ENCODE measurements around the gene ABCD1.
A peak's percentile ranks its signal among the peaks of the same experiment; 100 is the strongest.
"Not testable (repeated sequence)": the region's sequence is repeated elsewhere in the genome, so short reads cannot be mapped to it uniquely, and the experiment has no call there.

The ABCD1 gene

GRCh38 chrX:153724252-153725038, at the start of gene ABCD1, which contains the start of gene BCAP31:
Gene ABCD1 (plus strand): TSS chrX:153724856. CDS start chrX:153725267, 411 bp downstream.
Gene BCAP31 (minus strand): TSS chrX:153724387. CDS start chrX:153723244, 1,143 bp downstream.
- peak; percentile 75 for DNase-seq

DNA sequence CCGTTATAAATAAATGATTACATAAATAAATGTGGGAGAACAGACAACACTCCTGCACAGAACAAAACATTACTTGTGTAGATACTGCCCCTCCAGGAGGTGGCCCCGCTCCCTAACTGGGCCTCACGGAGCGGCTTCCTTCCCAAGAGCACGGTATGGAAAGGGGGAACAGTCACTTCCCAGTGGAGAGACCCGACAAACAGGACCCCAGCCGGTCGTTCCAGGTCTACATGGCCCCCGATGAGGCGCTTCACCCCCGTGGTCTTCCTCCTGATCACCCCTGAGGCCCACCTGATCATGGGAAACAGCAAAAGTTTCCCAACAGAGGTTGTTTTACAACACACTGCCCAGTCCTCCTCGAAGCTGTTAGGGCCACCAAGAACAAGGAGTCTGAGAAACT, 43.5 kb upstream of the ABCD1 start:
- DNase-seq = no peak

- not testable (repeated sequence) for DNase-seq
Observed at GRCh38 chrX:153683486-153683885, 41.2 kb upstream of the ABCD1 start.

DNA sequence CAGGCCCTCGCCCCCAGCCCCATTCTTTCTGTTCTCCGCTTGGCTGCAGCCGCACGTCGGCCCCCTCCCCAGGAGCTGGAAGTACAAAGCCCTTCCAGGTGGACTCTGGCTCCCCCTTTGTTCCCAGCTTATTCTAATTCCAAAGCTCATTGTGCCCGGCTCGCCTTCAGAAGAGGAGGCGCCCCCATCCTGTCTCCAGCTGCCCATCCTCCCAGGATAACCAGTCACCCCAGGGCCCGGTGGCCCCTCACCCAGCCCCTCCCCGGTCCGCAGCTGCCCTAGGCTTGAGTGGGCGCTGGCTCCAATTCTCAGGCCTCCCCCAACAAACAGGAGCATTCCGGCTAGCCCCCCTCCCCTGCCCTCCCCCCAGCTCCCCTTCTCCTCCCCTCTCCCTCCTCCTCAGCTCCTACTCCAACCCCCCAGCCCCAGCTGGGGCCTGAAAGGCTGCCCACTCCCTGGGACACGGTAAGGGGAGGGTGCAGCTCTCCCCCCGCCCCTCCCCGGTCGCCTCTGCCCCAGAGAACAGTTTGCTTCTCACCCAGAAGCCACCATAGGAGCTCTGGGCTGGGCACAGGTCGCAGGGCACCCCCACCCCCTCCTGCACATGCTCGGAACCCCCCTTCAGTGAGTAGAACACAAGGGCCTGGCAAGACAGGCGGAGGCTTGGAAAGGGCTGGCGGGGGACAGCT, 40.0 kb upstream of the ABCD1 start:
- DNase-seq = no peak

DNA sequence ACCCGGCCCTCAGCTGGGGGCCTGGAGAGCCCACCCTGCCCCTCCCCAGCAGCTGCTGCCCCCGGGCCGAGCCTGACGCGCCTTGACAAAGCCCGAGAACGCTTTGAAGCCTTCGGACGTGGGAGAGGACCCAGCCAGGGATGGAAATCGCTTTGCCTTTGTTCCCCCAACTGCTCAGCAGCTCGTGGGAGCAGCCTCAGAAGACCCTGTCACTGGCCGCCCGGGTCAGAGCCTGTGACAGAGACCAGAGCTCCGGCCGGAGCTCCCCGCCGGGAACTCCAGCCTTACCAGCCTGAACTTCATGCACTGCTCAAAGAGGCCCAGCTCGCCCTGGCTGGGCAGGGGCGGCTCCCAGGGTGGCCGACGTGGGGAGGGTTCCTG, 39.5 kb upstream of the ABCD1 start:
- no peak for DNase-seq

DNA sequence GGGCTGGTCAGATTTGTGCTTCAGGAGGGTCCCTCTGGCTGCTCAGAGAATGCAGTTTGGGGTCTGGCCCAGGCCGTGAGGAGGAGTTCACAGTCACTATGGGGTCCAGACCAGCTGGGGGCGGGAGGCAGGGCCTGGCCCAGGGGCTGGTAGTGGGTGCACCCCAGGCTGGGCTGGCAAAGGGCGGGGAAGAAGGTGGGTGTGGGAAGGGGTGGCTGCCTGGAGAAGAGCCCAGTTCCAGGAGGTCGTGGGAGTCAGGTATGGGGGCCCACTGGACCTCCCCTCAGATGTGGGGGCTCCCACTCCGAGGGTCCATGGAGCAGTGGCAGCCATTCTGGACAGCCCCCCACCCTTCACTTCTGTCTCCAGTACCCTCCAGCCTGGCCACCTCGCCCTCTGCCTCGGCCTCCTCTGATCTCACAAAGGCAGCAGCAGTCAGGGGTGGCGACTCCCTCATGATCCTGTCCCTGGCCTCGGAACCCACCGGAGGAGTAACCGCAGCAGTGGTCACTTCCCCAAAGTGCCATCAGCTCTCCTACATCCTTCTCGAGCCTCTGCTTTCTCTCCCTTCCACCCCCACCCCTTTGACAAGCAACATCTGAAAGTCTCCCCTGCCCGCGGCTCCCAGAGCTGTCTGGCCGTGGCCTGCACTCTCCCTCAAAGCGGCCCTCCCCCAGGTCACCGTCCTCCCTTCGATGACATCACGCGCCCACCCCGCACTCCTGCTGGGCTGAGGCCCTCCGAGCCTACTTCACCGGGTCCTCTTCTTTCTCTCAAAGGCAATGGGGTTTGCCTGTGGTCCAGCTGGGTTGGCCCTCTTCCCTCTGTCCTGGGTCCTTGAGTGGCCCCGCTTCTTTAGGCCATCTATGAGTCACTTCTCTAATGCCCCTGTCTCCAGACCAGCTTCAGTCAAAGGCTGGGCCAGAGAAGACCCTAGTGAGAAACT, 38.6 kb upstream of the ABCD1 start:
- DNase-seq = no peak

- DNase-seq = no peak
Observed at GRCh38 chrX:153686711-153687110, 37.9 kb upstream of the ABCD1 start.

DNA sequence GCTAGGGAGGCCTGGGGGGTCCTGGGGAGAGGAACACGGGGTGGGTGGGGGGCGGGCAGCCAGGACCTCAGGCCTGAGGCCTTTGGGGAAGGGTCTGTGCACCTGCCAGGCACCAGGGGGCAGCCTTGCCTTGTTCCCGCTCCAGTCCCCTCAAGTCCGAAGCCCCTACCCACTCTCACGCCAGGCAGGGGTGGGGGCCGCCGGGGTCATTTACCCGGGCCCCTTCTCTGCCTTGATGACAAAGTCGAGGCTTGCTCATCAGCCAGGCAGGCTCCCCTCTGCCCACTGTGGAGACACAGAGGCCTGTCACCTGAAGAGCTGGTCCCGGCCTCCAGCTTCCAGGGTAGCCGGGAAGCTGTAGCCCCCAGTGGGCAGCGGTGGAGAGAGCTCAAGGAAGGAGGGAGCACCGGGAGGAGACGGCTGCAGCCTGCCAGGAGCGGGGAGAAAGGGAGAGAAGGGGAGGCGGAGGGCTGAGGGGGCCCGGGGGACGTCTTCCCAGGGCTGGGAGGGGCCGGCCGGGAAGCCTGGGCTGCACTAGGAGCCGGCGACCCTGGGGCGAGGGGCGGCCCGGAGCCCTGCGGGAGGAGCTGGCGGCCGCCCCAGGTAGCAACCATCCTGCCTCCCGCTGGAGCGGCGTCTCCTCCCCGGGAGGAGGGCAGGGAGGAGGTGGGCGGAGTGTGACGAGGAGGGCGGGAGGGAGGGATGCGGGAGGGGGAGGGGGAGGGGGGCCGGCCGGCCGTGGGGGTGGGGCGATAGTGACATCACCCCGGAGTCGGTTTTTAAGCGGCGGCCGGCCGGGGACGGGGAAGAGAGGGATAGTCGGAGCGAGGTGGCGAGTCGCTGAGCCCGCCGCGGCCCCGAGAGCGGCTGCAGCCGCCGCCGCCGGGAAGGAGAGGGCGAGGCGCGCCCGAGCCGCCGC, 37.3 kb upstream of the ABCD1 start, which contains the start of gene SLC6A8:
TSS of gene SLC6A8 (plus strand) at position 806 of the 919 bp plus-strand sequence. CDS start 649 bp downstream, outside the sequence.
- peak; percentile 33 for DNase-seq

DNA sequence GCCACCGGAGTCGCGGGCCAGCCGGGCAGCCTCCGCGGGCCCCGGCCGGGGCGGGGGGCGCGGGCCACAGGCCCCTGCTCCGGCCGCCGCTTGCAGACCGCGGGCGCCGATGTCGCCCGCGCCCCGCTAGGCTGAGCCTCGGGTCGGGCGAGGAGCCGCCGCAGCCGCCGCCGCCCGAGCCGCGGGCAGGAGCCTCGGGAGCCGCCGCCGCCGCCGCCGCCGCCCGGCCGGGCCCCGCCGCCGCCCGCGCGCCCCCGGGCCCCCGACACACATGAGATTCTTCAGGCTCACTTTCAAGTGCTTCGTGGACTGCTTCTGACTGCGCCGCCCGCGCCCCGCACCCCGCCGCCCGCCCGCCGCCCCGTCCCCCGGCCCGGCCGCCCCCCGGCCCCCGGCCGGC, 36.6 kb upstream of the ABCD1 start:
- no peak for DNase-seq

- DNase-seq = no peak
Observed at GRCh38 chrX:153688506-153688905, 36.1 kb upstream of the ABCD1 start.

DNA sequence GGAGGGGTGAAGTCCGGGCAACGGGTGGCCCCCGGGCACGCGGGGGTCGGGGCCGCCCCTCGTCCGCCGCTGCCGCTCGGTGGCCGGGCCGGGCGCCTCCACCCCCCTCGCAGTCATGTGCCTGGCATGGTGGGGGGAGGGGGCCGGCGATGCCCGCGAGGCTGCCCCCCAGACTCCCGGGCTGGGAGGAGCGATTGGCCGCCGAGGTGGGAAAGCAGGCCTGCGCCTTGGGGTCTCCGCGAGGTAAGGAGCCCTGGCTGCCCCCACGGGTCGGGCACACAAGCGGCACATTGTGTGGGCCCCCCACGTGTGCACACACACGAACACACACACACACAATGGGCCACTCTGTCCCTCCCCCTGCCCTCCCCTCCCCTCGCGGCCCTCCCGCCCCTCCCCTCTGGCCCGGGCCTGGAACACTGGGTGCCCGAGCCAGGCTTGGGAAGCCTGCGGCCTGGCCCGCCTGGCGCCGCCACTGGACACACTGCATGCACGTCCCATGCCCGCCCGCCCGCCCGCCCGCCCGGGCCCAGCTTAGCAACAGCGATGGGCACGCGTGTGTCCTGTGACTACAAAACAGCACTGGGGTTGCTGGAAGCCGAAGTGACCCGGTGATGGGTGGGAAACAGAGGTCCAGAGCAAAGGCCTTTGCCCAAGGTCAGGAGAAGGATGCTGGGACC, 35.6 kb upstream of the ABCD1 start:
- DNase-seq = no peak

- no peak for DNase-seq
Observed at GRCh38 chrX:153689654-153690465, 34.8 kb upstream of the ABCD1 start.

- no peak for DNase-seq
Observed at GRCh38 chrX:153690466-153690865, 34.2 kb upstream of the ABCD1 start.

DNA sequence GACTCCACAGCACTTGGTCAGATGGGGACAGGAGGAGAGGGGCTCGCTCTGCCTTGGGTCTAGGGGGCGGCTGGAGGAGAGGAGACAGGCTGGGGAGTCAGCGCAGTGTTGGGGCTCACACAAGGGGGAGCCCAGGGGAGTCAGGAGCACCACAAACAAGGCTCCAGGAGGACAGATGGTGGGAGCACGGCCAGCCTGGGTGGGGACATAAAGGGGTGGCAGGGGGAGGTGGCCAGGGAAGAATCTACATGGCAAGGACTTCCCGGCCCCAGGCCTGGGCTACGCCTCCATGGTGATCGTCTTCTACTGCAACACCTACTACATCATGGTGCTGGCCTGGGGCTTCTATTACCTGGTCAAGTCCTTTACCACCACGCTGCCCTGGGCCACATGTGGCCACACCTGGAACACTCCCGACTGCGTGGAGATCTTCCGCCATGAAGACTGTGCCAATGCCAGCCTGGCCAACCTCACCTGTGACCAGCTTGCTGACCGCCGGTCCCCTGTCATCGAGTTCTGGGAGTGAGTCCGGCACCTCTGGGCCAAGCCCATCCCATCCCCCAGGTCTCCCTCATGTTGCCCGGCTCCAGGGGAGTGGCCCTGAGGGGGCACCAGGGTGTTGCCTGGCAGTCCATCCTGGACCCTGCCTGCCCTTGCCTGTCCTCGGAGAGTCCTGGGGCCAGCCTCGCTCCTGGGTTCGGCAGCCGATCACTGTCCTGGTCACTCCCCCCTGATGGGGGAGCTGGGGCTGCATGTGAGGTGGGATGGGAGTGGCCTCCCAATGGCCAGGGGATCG, 33.4 kb upstream of the ABCD1 start:
- not testable (repeated sequence) for DNase-seq

DNA sequence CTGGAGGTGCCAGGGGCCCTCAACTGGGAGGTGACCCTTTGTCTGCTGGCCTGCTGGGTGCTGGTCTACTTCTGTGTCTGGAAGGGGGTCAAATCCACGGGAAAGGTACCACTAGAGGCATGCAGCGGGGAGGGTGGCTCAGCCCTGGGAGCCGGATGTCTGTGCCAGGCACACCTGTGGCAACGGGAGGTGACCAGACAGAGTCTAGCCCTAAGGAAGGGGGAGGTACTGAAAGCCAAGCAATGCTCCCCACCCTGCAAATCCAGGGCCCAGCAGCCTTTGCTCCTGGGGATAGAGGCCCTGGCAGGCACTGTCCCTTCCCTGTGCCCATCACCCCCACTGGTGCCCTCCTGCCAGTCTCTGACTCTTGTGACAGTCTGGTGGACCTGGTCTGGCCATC, 32.7 kb upstream of the ABCD1 start:
- no peak for DNase-seq

DNA sequence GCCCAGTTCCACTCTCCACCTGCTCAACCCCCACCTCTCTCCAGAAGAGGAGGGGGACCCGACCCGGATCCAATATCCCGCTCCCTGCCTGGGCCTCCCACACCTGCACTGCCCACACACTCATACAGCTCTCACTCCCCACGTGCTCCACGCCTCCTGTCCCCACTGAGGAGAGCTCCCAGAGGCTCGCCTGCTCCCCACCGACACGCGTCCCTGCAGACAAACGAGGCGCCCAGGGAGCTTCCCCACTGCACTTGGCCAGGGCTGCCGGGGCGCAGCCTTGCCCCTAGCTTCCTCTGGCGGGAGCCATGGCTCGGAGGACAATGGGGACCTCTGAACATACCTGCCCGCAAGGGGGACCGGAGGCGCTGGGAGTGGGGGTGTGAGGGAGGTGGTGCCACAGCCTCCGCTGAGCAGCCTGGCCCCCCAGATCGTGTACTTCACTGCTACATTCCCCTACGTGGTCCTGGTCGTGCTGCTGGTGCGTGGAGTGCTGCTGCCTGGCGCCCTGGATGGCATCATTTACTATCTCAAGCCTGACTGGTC, 32.0 kb upstream of the ABCD1 start:
- no peak for DNase-seq

- DNase-seq = no peak
Observed at GRCh38 chrX:153693216-153694086, 31.2 kb upstream of the ABCD1 start.

DNA sequence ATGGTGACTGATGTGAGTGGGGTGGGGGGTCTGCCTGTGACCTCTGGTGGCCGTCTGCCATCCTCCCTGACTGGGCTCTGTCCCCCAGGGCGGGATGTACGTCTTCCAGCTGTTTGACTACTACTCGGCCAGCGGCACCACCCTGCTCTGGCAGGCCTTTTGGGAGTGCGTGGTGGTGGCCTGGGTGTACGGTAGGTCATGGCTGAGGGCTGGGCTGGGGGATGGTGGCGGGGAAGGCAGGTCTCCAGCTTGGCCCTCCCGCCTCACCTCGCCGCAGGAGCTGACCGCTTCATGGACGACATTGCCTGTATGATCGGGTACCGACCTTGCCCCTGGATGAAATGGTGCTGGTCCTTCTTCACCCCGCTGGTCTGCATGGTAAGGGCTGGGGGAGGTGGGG, 30.4 kb upstream of the ABCD1 start:
- not testable (repeated sequence) for DNase-seq
